HL-60 (cell line): ENCODE data around the gene NKX6-2.

Source experiments
- DNase-seq, 2 experiments: peaks; one replicate each; pipeline ENCODE4 v3.0.0-alpha.2; 2010 to 2020; ENCODE audit warnings: low read depth in 1 of 2, low spot score in 1 of 2
- H3K27ac ChIP-seq: fragments of 250-450 bp; sonication (Bioruptor Pico); replicated peaks from 2 replicates; pipeline ENCODE4 v1.5.1; 2020; ENCODE audit warnings: mild to moderate bottlenecking, moderate library complexity
- H3K27me3 ChIP-seq: fragments of 250-450 bp; sonication (Bioruptor Pico); 2 replicates; pipeline ENCODE4 v1.5.1; 2021; ENCODE audit warnings: mild to moderate bottlenecking, moderate library complexity; ENCODE audit not compliant: insufficient read depth, poor library complexity, severe bottlenecking
- H3K4me3 ChIP-seq: replicated peaks from 2 replicates; pipeline ENCODE4 v1.5.1; 2011; ENCODE audit warnings: mild to moderate bottlenecking, control low read depth, low read length; ENCODE audit not compliant: insufficient read depth
- CTCF ChIP-seq: IDR thresholded peaks from one replicate; pipeline ENCODE4 v1.5.1; 2011; ENCODE audit warnings: low read length, control low read depth, inconsistent platforms; ENCODE audit not compliant: insufficient read depth
- GABPA ChIP-seq: IDR thresholded peaks from 2 replicates; pipeline ENCODE4 v1.6.1; 2012; ENCODE audit warnings: low read depth
- POLR2AphosphoS5 ChIP-seq: IDR thresholded peaks from 2 replicates; pipeline ENCODE4 v1.6.1; 2012; ENCODE audit warnings: low read depth
- REST ChIP-seq: IDR thresholded peaks from 2 replicates; pipeline ENCODE4 v1.6.1; 2012; ENCODE audit warnings: low read depth; ENCODE audit not compliant: insufficient replicate concordance
- SPI1 ChIP-seq: IDR thresholded peaks from 2 replicates; pipeline ENCODE4 v1.6.1; 2012; ENCODE audit warnings: low read depth, mild to moderate bottlenecking, borderline replicate concordance

Gene NKX6-2

GRCh38 chr10:132770061-132771021 lies 15.6 kb downstream of the NKX6-2 start:
- no peak for DNase-seq
- no peak overlapping the region for H3K27ac ChIP-seq

GRCh38 chr10:132768346-132769248 lies 17.4 kb downstream of the NKX6-2 start:
- no peak for DNase-seq
- TF ChIP-seq CTCF, result no peak
- no peak overlapping the region for H3K27ac ChIP-seq
- H3K27me3 ChIP-seq, result no peaks in the 10 kb centered on the region
- H3K4me3 ChIP-seq, result no peak overlapping the region

More at GRCh38 chr10:132770061-132771021, 15.6 kb downstream of the NKX6-2 start:
- Histone ChIP-seq H3K4me3 (no peak overlapping the region), H3K27me3 (no peaks in the 10 kb centered on the region)
- TF ChIP-seq GABPA, result no peak
- TF ChIP-seq SPI1, result no peak
- no peak for TF ChIP-seq CTCF
- no peak for TF ChIP-seq POLR2AphosphoS5
- no peak for TF ChIP-seq REST

- no peak overlapping the region for H3K27ac ChIP-seq
- no peak for DNase-seq
- H3K4me3 ChIP-seq, result no peak overlapping the region
- no peaks in the 10 kb centered on the region for H3K27me3 ChIP-seq
- TF ChIP-seq POLR2AphosphoS5, result no peak
- no peak for TF ChIP-seq GABPA
- no peak for TF ChIP-seq REST
These were observed 19.7 kb downstream of the NKX6-2 start for GRCh38 chr10:132766291-132766690.

GRCh38 chr10:132765435-132765834 lies 20.5 kb downstream of the NKX6-2 start:
- no peak for TF ChIP-seq GABPA
- no peak for TF ChIP-seq SPI1
- TF ChIP-seq POLR2AphosphoS5, result no peak
- no peak for TF ChIP-seq REST
- H3K4me3 ChIP-seq, result no peak overlapping the region
- H3K27me3 ChIP-seq, result no peaks in the 10 kb centered on the region
- DNase-seq, result no peak
- H3K27ac ChIP-seq, result no peak overlapping the region
